ENCODE measurements around the gene POC1A. TPM values are rescaled to one million over a fixed set of nuclear protein-coding genes. Genes with fewer than 3 reads are reported as not detected.

POC1A gene
- polyA plus RNA-seq, 1 donor from 2014 or later, result 1.3 TPM

- H3K9me2 ChIP-seq (ENCODE audit: insufficient read depth, low read length), result no peaks in the 10 kb centered on the region
- H3K79me2 ChIP-seq (replicated peaks; ENCODE audit: insufficient read depth, low read length), result no peaks in the 10 kb centered on the region
- H3K4me3 ChIP-seq (ENCODE audit: low read length), result no peak overlapping the region
- H3K9ac ChIP-seq (ENCODE audit: low read length), result no peak overlapping the region
- H2AFZ ChIP-seq (ENCODE audit: low read depth, low read length), result no peak overlapping the region
- no peak overlapping the region for H3K4me2 ChIP-seq (ENCODE audit: low read length)
- no peaks in the 10 kb centered on the region for H3K27me3 ChIP-seq (ENCODE audit: insufficient read depth, low read depth, low read length)
- no peaks in the 10 kb centered on the region for H4K20me1 ChIP-seq (ENCODE audit: insufficient read depth)
- no peak overlapping the region for H3K27ac ChIP-seq (ENCODE audit: low read length)
- no peaks in the 10 kb centered on the region for H3K9me3 ChIP-seq (ENCODE audit: low read length)
- no peaks in the 10 kb centered on the region for H3K36me3 ChIP-seq (ENCODE audit: insufficient read depth, low read length)
- TF ChIP-seq CTCF (IDR thresholded peaks at IDR 0.05; ENCODE audit: poor library complexity, severe bottlenecking) (no peak), SMC3 (conservative IDR thresholded peaks at IDR 0.05; ENCODE audit: poor library complexity) (no peak), EP300 (conservative IDR thresholded peaks at IDR 0.05; ENCODE audit: poor library complexity, severe bottlenecking) (no peak), REST (IDR thresholded peaks at IDR 0.05; ENCODE audit: borderline replicate concordance) (no peak), POLR2AphosphoS5 (IDR thresholded peaks at IDR 0.05) (no peak), MXI1 (conservative IDR thresholded peaks at IDR 0.05; ENCODE audit: poor library complexity, severe bottlenecking) (no peak), TAF1 (IDR thresholded peaks at IDR 0.05; ENCODE audit: low read depth) (no peak), RAD21 (conservative IDR thresholded peaks at IDR 0.05) (no peak), EZH2 (IDR thresholded peaks at IDR 0.05; ENCODE audit: borderline replicate concordance, insufficient read depth, low read length, poor library complexity, severe bottlenecking) (no peak)
- no peaks in the 10 kb centered on the region for H3F3A ChIP-seq (ENCODE audit: insufficient read depth, low read length, poor library complexity, severe bottlenecking)
These were observed 68.4 kb downstream of the POC1A start for GRCh38 chr3:52085681-52086282.

GRCh38 chr3:52084954-52085680 lies 69.1 kb downstream of the POC1A start:
- Histone ChIP-seq H3K9me3 (ENCODE audit: low read length) (no peaks in the 10 kb centered on the region), H3F3A (ENCODE audit: insufficient read depth, low read length, poor library complexity, severe bottlenecking) (no peaks in the 10 kb centered on the region), H4K20me1 (ENCODE audit: insufficient read depth) (no peaks in the 10 kb centered on the region), H3K4me3 (ENCODE audit: low read length) (no peak overlapping the region), H3K79me2 (replicated peaks; ENCODE audit: insufficient read depth, low read length) (no peaks in the 10 kb centered on the region), H3K27ac (ENCODE audit: low read length) (no peak overlapping the region), H3K4me2 (ENCODE audit: low read length) (no peak overlapping the region), H3K36me3 (ENCODE audit: insufficient read depth, low read length) (no peaks in the 10 kb centered on the region), H3K27me3 (ENCODE audit: insufficient read depth, low read depth, low read length) (no peaks in the 10 kb centered on the region), H2AFZ (ENCODE audit: low read depth, low read length) (no peak overlapping the region), H3K9ac (ENCODE audit: low read length) (no peak overlapping the region), H3K9me2 (ENCODE audit: insufficient read depth, low read length) (no peaks in the 10 kb centered on the region)
- TF ChIP-seq REST (IDR thresholded peaks at IDR 0.05; ENCODE audit: borderline replicate concordance) (no peak), POLR2AphosphoS5 (IDR thresholded peaks at IDR 0.05) (no peak)

Measured in neural cell (in vitro differentiated cells).